Activated CD8-positive, alpha-beta memory T cell treated with anti-CD3 and anti-CD28 coated beads for 48 hours (primary cell): Measurements from ENCODE around the gene NKX6-2.

Experiments
- DNase-seq, 3 experiments: peaks; one replicate each; pipeline ENCODE4 v3.0.0-alpha.2; 2020; ENCODE audit warnings: low read depth in 2 of 3, low spot score in 2 of 3

The NKX6-2 gene

DNA sequence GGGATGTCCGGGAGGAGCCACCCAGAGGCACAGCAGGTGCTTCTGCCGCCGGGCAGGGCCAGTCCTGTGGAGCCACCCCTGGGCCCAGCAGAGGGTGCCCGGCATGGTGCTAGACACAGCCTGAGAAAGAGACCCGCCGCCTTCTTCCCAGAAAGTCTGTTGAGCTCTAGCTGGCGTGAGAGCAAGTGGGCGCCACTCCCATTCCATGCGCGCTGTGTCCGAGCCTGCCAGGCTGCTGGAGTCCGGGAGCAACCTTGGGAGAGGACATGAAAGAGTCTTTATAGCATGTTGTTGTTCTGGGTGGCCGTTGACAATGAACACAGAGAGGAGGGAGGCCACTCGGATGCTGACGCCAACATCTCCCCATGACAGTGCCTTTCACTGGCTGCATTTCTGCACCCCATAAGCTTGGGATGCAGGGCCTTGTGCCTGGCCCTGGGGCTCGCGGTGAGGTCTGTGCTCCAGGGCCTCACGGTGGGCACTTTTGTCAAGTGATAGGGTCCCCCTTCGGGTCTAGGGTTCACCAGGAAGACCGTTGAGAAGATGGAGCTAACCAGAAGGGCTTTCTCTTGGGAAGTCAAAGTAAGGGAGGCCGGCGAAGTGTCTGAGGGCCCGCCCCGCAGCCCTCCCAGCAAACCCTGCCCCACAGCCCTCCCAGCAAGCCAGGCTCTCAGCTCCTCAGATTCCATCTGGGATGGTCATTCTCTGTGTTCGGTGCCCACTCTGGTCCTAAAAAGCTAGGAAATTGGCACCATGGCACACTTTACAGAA, 47.3 kb downstream of the NKX6-2 start:
- DNase-seq, result no peak

DNA sequence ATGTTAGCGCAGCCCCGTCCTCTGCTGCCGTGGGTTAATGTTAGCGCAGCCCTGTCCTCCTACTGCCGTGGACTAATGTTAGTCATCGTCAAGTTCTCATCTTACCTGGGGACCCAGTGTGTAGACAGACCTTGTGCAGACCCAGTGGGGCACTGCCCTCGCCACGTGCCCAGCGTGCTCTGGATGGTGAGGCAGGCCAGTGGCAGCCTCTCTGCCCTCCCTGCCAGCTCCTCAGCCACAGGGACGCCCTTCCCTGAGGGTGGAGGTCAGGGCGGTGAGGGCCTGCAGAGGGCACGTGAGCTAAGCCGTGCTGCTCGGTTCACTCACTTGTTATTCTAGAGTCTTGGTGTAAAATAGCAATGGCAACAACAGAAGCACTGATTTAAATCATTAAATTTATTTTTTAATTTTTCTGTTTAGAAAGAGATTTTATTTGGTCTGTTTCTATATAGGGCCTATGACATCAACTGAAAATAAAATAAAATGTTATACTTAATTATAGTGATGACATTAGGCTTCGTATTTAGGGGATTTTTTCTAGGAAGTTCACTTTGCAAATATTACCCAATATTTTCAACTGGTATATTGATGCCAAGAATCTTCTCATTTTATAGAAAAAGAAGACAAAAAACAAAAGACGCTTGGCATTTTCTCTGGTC, 48.4 kb downstream of the NKX6-2 start:
- DNase-seq, result no peak

DNA sequence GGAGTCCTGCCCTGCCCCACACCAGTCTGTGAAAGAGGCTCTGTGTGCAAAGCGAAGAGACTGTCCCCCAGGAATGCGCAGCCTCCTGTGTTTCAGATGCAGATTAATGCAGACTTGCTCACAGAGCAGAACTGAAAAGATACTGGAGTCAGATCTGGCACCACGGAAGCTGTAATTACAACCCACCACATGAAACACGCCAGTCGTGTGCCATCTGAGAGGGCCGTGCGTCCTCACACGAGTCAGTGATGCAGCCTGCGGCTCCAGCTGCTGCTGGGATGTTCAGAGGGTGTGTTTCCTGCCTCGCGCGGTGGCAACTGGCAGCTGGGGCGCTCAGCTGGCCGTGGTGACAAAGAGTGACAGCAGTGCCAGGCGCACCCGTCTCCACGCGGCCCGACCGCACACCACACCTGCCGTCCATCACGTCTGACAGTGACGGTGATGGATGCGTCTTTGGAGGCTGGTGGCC, 50.0 kb downstream of the NKX6-2 start:
- DNase-seq, result no peak

DNA sequence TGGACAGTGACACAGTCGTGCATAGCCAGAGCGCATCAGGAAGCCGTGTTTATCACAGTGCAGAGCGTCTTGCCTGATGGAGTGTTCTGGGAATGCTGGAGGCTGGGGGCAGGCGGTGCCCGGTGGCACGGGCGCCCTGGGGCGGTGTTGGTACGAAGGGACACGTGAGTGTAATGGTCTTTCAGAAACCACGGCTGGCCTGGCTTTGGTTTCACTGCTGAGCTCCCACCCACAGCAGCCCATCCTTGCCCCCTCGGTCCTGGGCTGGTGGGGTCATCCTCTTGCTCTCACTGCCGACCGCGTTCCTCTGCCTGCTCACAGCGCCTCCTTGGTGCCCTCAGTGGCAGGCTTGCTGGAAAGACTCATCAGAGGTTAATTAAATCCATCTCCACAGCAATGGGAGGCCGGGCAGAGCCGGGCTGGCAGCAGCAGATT, 50.6 kb downstream of the NKX6-2 start:
- no peak for DNase-seq

DNA sequence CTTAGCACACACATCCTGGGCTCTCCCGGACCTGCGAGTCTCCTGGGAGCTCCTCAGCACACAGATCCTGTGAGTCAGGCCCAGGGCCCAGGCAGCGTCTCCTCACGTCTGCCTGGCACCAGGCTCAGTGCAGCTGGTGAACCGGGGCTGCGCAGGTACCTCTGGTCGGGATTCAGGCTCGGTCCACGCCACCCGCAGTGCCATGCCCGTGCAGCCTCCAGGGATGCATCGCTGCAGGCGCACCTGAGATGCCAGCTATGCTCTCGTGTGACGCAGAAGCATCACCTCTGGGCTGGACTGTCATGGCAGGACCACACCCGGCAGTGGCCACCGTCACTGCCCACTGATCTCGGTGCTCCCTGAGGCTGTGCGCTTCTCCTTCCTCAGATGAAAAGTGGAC, 52.0 kb downstream of the NKX6-2 start:
- DNase-seq, result no peak
